ENCODE data around the gene KRT72.

KRT72 gene

GRCh38 chr12:52575948-52576347, 25.3 kb downstream of the KRT72 start:
- no peak for DNase-seq

GRCh38 chr12:52575256-52575655, 26.0 kb downstream of the KRT72 start:
- no peak for DNase-seq

- no peak for DNase-seq
Measured at GRCh38 chr12:52573743-52574142, 27.5 kb downstream of the KRT72 start, which contains the start of gene KRT74. Gene KRT74, minus strand, starts transcription at chr12:52573843. Its CDS starts 66 bp downstream, at chr12:52573777.

- DNase-seq: no peak
Measured at GRCh38 chr12:52573306-52573705, 28.0 kb downstream of the KRT72 start.

GRCh38 chr12:52570511-52570910, 30.8 kb downstream of the KRT72 start:
- DNase-seq: no peak

- DNase-seq: no peak
Measured at GRCh38 chr12:52568111-52568510, 33.2 kb downstream of the KRT72 start.

- DNase-seq: no peak
Measured at GRCh38 chr12:52566847-52567291, 34.4 kb downstream of the KRT72 start.

- no peak for DNase-seq
Measured at GRCh38 chr12:52564582-52564981, 36.7 kb downstream of the KRT72 start.

GRCh38 chr12:52561880-52562449, 39.3 kb downstream of the KRT72 start:
- DNase-seq: no peak

- no peak for DNase-seq
Measured at GRCh38 chr12:52559979-52560378, 41.3 kb downstream of the KRT72 start.

GRCh38 chr12:52558781-52559445, 42.4 kb downstream of the KRT72 start:
- DNase-seq: no peak

- no peak for DNase-seq
Measured at GRCh38 chr12:52557476-52557875, 43.8 kb downstream of the KRT72 start.

GRCh38 chr12:52555577-52555976, 45.7 kb downstream of the KRT72 start:
- DNase-seq: no peak

GRCh38 chr12:52552681-52553195, 48.5 kb downstream of the KRT72 start, which contains the start of gene KRT71:
Gene KRT71, minus strand, starts transcription at chr12:52553145. Its CDS starts 68 bp downstream, at chr12:52553077.
- no peak for DNase-seq

GRCh38 chr12:52552055-52552454, 49.2 kb downstream of the KRT72 start:
- DNase-seq: no peak

- DNase-seq: no peak
Measured at GRCh38 chr12:52551216-52551865, 49.9 kb downstream of the KRT72 start.

- DNase-seq: no peak
Measured at GRCh38 chr12:52546126-52546525, 55.1 kb downstream of the KRT72 start.

GRCh38 chr12:52543985-52544883, 57.0 kb downstream of the KRT72 start:
- DNase-seq: no peak

- no peak for DNase-seq
Measured at GRCh38 chr12:52542785-52543318, 58.4 kb downstream of the KRT72 start.

GRCh38 chr12:52542157-52542556, 59.1 kb downstream of the KRT72 start:
- no peak for DNase-seq

GRCh38 chr12:52541709-52542108, 59.6 kb downstream of the KRT72 start:
- DNase-seq: no peak

GRCh38 chr12:52540531-52540930, 60.7 kb downstream of the KRT72 start:
- no peak for DNase-seq

GRCh38 chr12:52539821-52540173, 61.5 kb downstream of the KRT72 start:
- DNase-seq: no peak
